Type B pancreatic cell (in vitro differentiated cells): ENCODE results near the gene PRKCZ. TPM values are rescaled to one million over a fixed set of nuclear protein-coding genes. Genes with fewer than 3 reads are reported as not detected.

Experiments used
- DNase-seq: peaks from one replicate; pipeline ENCODE4 v3.0.0; 2021; ENCODE audit warnings: mixed read lengths; ENCODE audit not compliant: unreplicated experiment; ENCODE audit errors: extremely low spot score
- H3K27ac Mint-ChIP-seq: 2 replicates; pipeline ENCODE4 v1.8.0; 2021; ENCODE audit warnings: mild to moderate bottlenecking, mixed read lengths
- H3K27me3 Mint-ChIP-seq: 2 replicates; pipeline ENCODE4 v1.8.0; 2021; ENCODE audit warnings: mixed read lengths
- H3K36me3 Mint-ChIP-seq: 2 replicates; pipeline ENCODE4 v1.8.0; 2021; ENCODE audit warnings: mixed read lengths
- H3K4me1 Mint-ChIP-seq: one replicate; pipeline ENCODE4 v1.8.0; 2021; ENCODE audit warnings: mixed read lengths; ENCODE audit not compliant: unreplicated experiment
- H3K4me3 Mint-ChIP-seq: 2 replicates; pipeline ENCODE4 v1.8.0; 2021; ENCODE audit warnings: mild to moderate bottlenecking, mixed read lengths
- H3K9me3 Mint-ChIP-seq: 2 replicates; pipeline ENCODE4 v1.8.0; 2021; ENCODE audit warnings: mixed read lengths
- total RNA-seq: library from RNA; stranded (reverse); gene quantifications from 2 replicates; pipeline ENCODE4 v1.2.1, GENCODE V29; 2021; ENCODE audit warnings: low replicate concordance
- TF ChIP-seq, protein P1 (sequence below): fragments of 200-600 bp; sonication (generic); conservative IDR thresholded peaks from 2 replicates; pipeline ENCODE4 v1.5.0; 2021; ENCODE audit warnings: antibody characterized with exemption, mild to moderate bottlenecking

PRKCZ gene
- total RNA-seq, 1 donor from 2014 or later = 33.2 TPM

DNA sequence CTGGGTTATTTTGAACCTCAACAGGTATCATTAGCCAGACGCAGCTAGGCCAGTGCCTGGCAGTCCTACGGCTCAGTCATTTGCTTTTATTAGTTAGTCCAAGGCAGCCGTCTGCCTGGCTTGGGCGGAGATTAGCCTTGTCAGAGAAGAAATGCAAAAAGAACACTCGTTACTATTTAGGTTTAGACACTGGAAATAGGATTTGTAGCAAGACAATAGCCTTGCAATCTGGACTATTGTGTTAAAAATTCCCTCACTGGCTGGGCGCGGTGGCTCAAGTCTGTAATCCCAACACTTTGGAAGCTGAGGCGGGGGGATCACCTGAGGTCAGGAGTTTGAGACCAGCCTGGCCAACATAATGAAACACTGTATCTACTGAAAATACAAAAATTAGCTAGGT, 11.0 kb upstream of the PRKCZ start:
- DNase-seq = no peak
- TF ChIP-seq, protein P1, sequence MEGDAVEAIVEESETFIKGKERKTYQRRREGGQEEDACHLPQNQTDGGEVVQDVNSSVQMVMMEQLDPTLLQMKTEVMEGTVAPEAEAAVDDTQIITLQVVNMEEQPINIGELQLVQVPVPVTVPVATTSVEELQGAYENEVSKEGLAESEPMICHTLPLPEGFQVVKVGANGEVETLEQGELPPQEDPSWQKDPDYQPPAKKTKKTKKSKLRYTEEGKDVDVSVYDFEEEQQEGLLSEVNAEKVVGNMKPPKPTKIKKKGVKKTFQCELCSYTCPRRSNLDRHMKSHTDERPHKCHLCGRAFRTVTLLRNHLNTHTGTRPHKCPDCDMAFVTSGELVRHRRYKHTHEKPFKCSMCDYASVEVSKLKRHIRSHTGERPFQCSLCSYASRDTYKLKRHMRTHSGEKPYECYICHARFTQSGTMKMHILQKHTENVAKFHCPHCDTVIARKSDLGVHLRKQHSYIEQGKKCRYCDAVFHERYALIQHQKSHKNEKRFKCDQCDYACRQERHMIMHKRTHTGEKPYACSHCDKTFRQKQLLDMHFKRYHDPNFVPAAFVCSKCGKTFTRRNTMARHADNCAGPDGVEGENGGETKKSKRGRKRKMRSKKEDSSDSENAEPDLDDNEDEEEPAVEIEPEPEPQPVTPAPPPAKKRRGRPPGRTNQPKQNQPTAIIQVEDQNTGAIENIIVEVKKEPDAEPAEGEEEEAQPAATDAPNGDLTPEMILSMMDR = no peak
- H3K4me1 Mint-ChIP-seq = no peaks in the 10 kb centered on the region
- no peak overlapping the region for H3K27ac Mint-ChIP-seq
- no peaks in the 10 kb centered on the region for H3K36me3 Mint-ChIP-seq
- H3K9me3 Mint-ChIP-seq = no peaks in the 10 kb centered on the region
- no peak overlapping the region for H3K4me3 Mint-ChIP-seq
- H3K27me3 Mint-ChIP-seq = peaks cover 18% of the 10 kb centered on the region

DNA sequence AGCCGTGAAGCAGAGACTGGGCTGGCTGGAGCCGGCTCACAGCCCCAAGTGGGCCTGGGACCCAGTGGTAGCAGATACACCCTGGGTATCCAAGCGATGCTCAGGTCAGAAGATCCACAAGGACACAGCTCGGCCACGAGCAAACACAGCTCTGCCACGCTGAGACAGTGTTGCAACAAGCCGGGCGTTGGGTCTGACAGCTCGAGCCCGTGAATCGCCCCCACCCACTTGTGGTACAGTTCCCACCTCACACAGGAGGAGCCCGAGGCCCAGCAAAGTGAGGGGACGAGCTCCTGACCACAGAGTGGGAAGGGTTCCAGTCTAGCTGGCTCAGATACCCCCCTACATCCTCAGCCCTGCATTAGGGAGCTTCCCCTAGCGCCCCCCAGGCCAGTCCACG, 8.9 kb upstream of the PRKCZ start:
- no peak overlapping the region for H3K27ac Mint-ChIP-seq
- H3K27me3 Mint-ChIP-seq = peaks cover 27% of the 10 kb centered on the region
- TF ChIP-seq, protein P1 = no peak
- no peak overlapping the region for H3K4me3 Mint-ChIP-seq
- H3K36me3 Mint-ChIP-seq = no peaks in the 10 kb centered on the region
- no peaks in the 10 kb centered on the region for H3K9me3 Mint-ChIP-seq
- no peak for DNase-seq
- H3K4me1 Mint-ChIP-seq = peaks cover 6% of the 10 kb centered on the region

DNA sequence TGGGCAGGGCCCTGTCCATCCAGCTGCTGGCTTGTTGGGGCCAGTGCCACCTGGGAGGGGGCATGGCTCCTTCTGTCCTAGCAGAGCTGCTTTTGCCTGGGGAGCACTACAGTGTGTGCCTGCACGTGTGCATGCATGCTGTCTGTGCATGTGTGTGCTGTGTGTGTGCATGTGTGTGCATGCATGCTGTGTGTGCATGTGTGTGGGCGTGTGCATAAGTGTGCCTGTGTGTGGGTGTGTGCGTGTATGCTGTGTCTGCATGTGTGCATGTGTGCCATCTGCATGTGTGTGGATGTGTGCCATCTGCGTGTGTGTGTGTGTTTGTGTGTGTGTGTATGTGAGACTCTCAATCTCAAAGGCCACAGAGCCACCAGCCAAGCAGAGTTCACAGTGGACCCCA, 8.3 kb upstream of the PRKCZ start:
- H3K4me1 Mint-ChIP-seq = peaks cover 6% of the 10 kb centered on the region
- no peak for DNase-seq
- H3K27ac Mint-ChIP-seq = no peak overlapping the region
- H3K36me3 Mint-ChIP-seq = no peaks in the 10 kb centered on the region
- H3K4me3 Mint-ChIP-seq = no peak overlapping the region
- H3K9me3 Mint-ChIP-seq = no peaks in the 10 kb centered on the region
- TF ChIP-seq, protein P1 = no peak
- peaks cover 27% of the 10 kb centered on the region for H3K27me3 Mint-ChIP-seq

DNA sequence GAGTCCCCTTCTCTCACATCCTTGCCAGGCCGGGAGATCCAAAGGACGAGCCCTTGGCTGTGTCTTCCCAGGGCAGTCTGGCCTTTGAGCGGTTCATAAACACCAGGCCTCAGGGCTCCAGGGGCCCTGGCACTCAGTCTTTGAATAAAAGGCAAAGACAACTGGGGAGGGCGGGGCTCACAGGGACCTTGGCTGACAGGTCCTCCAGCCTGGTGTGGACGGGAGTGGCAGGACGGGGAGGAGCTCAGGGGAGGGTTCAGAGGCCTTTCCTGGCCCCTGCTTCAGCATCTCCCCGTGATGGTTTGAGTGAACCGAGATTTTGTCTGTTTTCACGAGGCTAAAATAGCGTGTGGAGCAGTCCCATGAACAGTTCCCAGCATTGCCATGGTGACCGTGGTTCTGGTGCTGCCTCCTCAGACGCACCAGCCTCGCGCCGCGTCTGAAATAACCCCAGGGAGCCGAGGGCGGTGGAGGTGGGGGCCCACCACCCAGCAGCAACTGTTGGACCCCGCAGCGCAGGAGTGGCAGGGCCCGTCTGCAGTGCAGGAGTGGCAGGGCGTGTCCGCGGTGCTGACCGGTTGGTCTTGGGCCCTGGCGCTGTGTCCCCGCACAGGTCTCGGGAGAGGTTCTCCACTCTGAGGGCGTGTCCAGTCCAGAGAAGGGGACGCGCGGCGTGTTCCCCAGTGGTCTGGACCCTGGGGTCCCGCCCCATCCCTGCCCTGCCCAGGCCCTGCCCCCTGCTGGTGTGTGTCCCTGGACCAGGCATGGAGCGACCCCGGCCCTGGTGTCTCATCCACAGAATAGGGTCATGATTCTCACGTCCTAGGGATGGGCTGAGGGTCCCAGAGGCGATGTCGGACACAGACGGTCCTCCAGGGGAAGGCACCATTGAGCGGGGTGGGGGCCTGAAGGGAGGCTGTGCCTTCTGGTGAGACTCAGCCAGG, 7.1 kb upstream of the PRKCZ start:
- Mint-ChIP-seq H3K9me3 (no peaks in the 10 kb centered on the region), H3K27me3 (peaks cover 27% of the 10 kb centered on the region), H3K36me3 (no peaks in the 10 kb centered on the region), H3K27ac (no peak overlapping the region), H3K4me1 (peaks cover 6% of the 10 kb centered on the region), H3K4me3 (no peak overlapping the region)
- DNase-seq = no peak
- TF ChIP-seq, protein P1 = no peak

DNA sequence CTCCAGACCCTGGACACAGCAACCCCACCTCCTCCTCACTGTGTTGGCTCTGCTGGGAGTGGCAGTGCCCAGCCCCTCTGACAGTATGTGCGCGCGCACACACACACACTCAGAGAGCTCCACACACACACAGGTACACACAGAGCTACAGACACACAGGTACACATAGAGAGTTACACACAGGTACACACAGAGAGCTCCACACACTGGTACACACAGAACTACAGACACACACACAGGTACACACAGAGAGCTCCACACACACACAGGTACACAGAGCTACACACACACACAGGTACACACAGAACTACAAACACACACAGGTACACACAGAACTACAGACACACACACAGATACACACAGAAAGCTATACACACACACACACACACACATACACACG, 6.3 kb upstream of the PRKCZ start:
- H3K36me3 Mint-ChIP-seq = no peaks in the 10 kb centered on the region
- TF ChIP-seq, protein P1 = no peak
- H3K4me3 Mint-ChIP-seq = peak overlapping the region; percentile 69
- no peak for DNase-seq
- H3K27me3 Mint-ChIP-seq = peaks cover 29% of the 10 kb centered on the region
- H3K4me1 Mint-ChIP-seq = peaks cover 6% of the 10 kb centered on the region
- H3K27ac Mint-ChIP-seq = peak overlapping the region; percentile 15
- no peaks in the 10 kb centered on the region for H3K9me3 Mint-ChIP-seq
